LNCAP (cell line): ENCODE measurements around the gene ADAT2.
A peak's percentile ranks its signal among the peaks of the same experiment; 100 is the strongest.

ENCODE experiments used
- TF ChIP-seq, protein P1 (sequence below): fragments of 450-650 bp; IDR thresholded peaks from 2 replicates; pipeline ENCODE4 v1.5.1; 2017; ENCODE audit warnings: mild to moderate bottlenecking

ADAT2 gene

DNA sequence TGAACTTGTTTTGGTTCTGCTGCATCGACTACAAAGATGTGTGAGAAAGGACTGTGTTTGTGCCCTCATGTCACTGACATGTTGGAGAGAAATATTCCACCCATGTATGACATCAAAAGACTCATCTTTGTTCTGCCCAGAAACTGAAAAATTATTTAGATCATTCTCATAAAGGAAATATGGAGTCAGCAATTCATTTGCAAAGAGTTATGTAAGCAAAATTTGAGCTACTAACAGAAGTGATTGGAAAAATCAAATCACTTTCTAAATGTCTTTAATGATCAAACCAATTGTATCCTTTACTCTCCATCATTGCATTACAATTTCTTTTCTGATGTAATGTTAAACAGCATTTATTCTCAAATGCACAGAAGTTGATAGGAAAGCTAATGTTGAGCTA lies 19.3 kb downstream of the ADAT2 start:
- TF ChIP-seq, protein P1, sequence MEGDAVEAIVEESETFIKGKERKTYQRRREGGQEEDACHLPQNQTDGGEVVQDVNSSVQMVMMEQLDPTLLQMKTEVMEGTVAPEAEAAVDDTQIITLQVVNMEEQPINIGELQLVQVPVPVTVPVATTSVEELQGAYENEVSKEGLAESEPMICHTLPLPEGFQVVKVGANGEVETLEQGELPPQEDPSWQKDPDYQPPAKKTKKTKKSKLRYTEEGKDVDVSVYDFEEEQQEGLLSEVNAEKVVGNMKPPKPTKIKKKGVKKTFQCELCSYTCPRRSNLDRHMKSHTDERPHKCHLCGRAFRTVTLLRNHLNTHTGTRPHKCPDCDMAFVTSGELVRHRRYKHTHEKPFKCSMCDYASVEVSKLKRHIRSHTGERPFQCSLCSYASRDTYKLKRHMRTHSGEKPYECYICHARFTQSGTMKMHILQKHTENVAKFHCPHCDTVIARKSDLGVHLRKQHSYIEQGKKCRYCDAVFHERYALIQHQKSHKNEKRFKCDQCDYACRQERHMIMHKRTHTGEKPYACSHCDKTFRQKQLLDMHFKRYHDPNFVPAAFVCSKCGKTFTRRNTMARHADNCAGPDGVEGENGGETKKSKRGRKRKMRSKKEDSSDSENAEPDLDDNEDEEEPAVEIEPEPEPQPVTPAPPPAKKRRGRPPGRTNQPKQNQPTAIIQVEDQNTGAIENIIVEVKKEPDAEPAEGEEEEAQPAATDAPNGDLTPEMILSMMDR, result no peak

DNA sequence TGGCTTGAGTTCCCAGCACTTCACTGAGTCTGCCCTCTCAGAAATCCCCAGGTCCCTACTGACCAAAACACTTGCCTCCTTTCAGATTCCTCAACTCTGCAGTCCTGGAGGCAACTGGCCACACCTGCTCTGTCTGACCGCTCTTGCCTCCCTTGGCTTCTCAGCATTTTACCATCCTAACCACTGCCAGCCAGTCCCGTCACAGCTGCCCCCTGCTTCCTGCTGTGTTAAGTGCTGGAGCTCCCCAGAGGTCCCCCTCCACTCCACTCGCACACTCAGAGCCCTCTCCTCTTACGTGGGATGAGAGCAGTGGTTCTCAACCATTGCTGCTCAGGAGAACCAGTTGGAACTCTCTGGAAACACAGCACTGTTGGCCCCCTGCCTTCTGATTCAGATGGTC lies 20.5 kb downstream of the ADAT2 start:
- TF ChIP-seq, protein P1, result no peak

DNA sequence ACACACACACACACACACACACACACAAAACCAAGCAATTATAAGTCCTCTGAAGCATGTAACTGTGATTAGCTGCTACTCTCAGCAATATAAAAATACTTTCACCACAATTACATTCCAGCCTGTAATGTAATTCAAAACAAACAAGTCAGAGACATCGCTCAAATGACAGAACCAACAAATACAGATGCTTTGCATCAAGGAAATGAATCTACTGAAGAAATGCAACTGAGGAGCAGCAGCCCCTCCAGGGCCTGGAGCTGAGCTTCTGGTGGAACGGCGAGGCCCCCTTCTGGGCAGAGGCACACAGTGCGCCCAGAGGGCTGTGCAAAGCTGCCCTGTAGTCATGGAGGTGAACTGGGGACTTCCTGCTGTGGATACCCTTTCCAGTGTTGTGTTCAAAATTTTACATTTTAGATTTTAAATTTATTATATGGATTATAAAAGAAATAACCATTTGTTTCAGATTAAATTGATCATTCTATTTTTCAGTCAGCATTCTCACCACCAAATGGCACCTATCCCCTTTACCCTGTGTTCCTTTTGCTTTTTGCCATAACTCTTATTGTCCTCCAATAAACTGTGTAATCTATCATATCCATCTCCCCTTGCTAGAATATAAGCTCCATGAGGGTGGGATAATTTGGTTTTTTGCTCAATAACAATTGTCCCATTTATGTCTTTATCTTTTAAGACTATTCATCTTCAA lies 23.2 kb downstream of the ADAT2 start:
- TF ChIP-seq, protein P1, result peak; percentile 97

DNA sequence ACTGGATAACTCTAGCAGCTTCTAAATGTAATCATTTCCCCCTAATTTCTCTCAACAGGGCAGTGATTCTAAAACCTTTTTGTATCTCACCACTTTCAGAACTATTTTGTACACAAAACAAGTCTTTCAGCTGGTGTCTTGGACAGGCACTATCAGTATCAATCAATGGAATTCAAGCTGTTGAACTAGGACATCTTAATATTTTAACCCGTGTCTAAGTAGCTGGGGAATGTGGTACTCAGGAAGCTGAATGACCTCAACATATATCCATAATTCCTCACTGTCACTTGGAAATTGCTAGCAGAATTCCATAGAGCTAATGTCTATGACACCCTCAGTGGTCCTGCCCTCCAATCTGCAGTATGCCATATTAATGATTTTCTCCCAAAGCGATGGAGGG lies 24.5 kb downstream of the ADAT2 start:
- TF ChIP-seq, protein P1, result no peak

DNA sequence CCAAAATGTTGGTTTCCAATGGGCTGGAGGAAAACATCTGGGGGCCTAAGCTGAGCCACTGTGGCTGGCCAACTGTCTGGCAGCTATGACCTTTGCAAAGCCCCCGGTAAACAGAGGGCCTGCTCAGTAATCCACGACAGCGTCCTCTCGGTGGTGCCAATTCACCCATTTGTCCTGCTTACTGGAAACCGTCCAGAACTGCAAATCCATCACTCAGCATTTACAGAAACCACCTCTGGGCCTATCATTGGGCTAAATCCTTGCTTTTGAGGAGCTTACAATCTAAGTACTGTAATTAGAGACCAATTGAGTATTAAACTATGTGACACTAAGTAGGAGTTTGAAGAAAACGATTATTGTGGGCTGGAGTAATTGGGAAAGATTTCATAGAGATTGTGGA lies 31.0 kb downstream of the ADAT2 start:
- TF ChIP-seq, protein P1, result no peak

DNA sequence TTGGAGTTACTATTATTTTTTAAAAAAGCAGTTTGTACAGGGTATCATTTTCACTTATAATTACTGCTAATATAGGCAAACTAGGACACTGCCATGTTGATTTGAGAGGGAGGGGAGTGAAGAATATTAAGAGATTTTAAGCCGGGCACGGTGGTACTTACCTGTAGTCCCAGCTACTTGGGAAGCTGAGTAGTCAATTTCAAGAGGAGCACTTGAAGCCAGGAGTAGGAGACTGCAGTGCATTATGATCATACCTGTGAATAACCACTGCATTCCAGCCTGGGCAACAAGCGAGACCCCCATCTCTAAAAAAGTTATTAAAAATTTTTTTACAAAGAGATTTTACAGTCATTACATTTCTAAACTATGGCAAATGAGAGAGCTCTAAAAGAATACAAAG lies 35.7 kb downstream of the ADAT2 start:
- TF ChIP-seq, protein P1, result no peak

DNA sequence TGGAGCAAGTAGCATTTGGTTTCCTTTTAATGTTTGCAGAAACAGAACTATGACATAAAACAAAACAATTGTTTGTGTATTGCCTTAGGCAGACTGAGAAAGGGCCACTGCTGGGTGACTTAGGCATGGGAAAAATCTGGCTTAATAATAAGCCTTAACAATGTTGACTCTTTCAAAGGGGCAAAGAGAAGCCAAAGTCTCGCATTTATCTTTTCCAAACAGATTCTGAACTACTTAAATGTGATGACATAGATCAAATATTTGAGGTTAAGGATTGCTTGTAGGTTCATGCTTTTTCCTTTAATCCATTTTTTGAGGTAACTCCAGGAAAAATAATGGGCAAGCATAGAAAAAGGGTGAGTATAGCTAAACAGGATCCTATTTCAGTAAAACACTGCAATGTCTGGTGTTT lies 39.6 kb downstream of the ADAT2 start:
- TF ChIP-seq, protein P1, result no peak

DNA sequence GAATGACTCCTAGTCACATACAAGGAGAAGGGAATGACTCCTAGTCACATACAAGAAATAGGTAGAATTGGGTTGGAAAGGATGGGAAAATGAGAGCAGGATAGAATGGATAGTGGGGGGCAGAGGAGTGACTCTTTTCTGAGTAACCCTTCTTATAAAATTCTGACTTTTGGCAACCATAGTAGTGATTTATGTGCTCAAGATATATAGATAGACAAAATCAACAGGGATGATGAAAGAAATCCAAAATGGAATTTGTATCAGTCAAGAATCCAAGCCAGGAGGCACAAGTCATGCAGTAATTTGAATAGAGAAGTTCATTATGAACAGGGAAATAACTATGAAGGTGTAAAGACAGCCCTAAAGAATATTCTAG lies 41.7 kb downstream of the ADAT2 start:
- TF ChIP-seq, protein P1, result no peak
